ENCODE measurements around the gene SMIM10L2A. TPM values are rescaled to one million over a fixed set of nuclear protein-coding genes. Genes with fewer than 3 reads are reported as not detected.
"Not testable (repeated sequence)": the region's sequence is repeated elsewhere in the genome, so short reads cannot be mapped to it uniquely, and the experiment has no call there.

SMIM10L2A gene
- total RNA-seq, 1 donor from 2014 or later, result 7.8 TPM

DNA sequence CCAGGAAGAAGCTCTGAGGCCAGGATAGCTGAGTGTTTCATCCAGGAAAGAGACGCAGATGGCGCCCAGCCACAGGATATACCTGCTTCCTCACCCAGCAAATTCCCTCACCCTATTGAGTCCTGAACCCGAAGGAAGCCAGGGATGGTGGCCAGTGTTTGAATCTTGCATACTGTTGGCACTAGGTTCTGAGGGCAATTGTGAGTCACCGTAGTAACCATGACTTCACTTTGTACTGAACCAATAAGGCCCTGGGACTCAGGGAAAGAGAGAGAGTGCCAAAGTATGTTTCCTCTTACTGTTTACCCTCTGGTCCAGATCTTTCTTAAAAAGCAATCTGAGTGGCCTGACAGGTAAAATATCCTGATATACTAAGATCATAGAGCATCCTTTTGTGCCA is 25.6 kb upstream of the SMIM10L2A start:
- H3K36me3 Mint-ChIP-seq, result no peaks in the 10 kb centered on the region
- no peak overlapping the region for H3K4me3 Mint-ChIP-seq
- H3K4me1 Mint-ChIP-seq, result no peaks in the 10 kb centered on the region
- H3K27ac Mint-ChIP-seq, result no peak overlapping the region
- no peak for TF ChIP-seq CTCF (IDR thresholded peaks at IDR 0.05; ENCODE audit: unreplicated experiment)
- DNase-seq (ENCODE audit: low spot score in 2 of 2, unreplicated experiment in 2 of 2), result no peak
- H3K9me3 Mint-ChIP-seq, result peaks cover 11% of the 10 kb centered on the region
- H3K27me3 Mint-ChIP-seq (ENCODE audit: low read depth), result no peaks in the 10 kb centered on the region

GRCh38 chrX:135396566-135396965 is 25.2 kb upstream of the SMIM10L2A start:
- H3K27me3 Mint-ChIP-seq (ENCODE audit: low read depth), result no peaks in the 10 kb centered on the region

GRCh38 chrX:135397652-135398051 is 24.1 kb upstream of the SMIM10L2A start:
- H3K27ac Mint-ChIP-seq, result no peak overlapping the region
- H3K27me3 Mint-ChIP-seq (ENCODE audit: low read depth), result no peaks in the 10 kb centered on the region
- no peak for DNase-seq (ENCODE audit: low spot score in 2 of 2, unreplicated experiment in 2 of 2)
- H3K9me3 Mint-ChIP-seq, result peaks cover 21% of the 10 kb centered on the region
- no peaks in the 10 kb centered on the region for H3K36me3 Mint-ChIP-seq
- no peak overlapping the region for H3K4me3 Mint-ChIP-seq
- no peak for TF ChIP-seq CTCF (IDR thresholded peaks at IDR 0.05; ENCODE audit: unreplicated experiment)
- no peaks in the 10 kb centered on the region for H3K4me1 Mint-ChIP-seq

More at GRCh38 chrX:135396566-135396965, 25.2 kb upstream of the SMIM10L2A start:
- H3K4me3 Mint-ChIP-seq, result no peak overlapping the region
- H3K27ac Mint-ChIP-seq, result no peak overlapping the region
- TF ChIP-seq CTCF (IDR thresholded peaks at IDR 0.05; ENCODE audit: unreplicated experiment), result no peak
- peaks cover 16% of the 10 kb centered on the region for H3K9me3 Mint-ChIP-seq
- H3K36me3 Mint-ChIP-seq, result no peaks in the 10 kb centered on the region
- no peak for DNase-seq (ENCODE audit: low spot score in 2 of 2, unreplicated experiment in 2 of 2)
- H3K4me1 Mint-ChIP-seq, result no peaks in the 10 kb centered on the region

DNA sequence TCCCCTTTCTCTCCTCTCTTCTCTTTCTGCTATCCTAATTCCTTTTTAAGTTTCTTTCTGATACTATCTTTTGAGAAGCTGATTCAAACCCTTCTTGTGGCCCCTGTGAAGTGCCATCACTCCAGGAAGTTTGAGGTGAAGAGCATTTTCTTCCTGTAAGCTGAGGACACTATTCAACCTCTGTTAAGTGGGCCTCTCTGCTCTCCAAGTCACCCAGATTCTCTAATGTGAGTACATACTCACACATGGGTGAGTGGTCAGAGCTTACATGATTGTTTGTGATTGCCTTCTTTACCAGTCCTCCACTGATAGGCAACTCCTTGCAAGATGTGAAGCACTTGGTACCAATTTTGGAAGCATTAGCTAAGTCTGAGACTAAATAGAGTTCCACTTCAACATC is 18.4 kb upstream of the SMIM10L2A start:
- Mint-ChIP-seq H3K4me3 (no peak overlapping the region), H3K27me3 (ENCODE audit: low read depth) (peaks cover 22% of the 10 kb centered on the region), H3K36me3 (no peaks in the 10 kb centered on the region), H3K4me1 (no peaks in the 10 kb centered on the region), H3K9me3 (peaks cover 28% of the 10 kb centered on the region), H3K27ac (no peak overlapping the region)
- no peak for TF ChIP-seq CTCF (IDR thresholded peaks at IDR 0.05; ENCODE audit: unreplicated experiment)
- no peak for DNase-seq (ENCODE audit: low spot score in 2 of 2, unreplicated experiment in 2 of 2)

- Mint-ChIP-seq H3K9me3 (peaks cover 37% of the 10 kb centered on the region), H3K27me3 (ENCODE audit: low read depth) (peaks cover 22% of the 10 kb centered on the region)
- H3K4me1 Mint-ChIP-seq; H3K27ac Mint-ChIP-seq; DNase-seq (ENCODE audit: low spot score in 2 of 2, unreplicated experiment in 2 of 2); H3K4me3 Mint-ChIP-seq; H3K36me3 Mint-ChIP-seq: not testable (repeated sequence)
Measured at GRCh38 chrX:135406428-135406827, 15.3 kb upstream of the SMIM10L2A start.

- TF ChIP-seq CTCF (IDR thresholded peaks at IDR 0.05; ENCODE audit: unreplicated experiment), result no peak
- Mint-ChIP-seq H3K27me3 (ENCODE audit: low read depth) (peaks cover 22% of the 10 kb centered on the region), H3K4me3 (no peak overlapping the region), H3K36me3 (no peaks in the 10 kb centered on the region), H3K27ac (no peak overlapping the region), H3K9me3 (peaks cover 37% of the 10 kb centered on the region), H3K4me1 (no peaks in the 10 kb centered on the region)
- DNase-seq (ENCODE audit: low spot score in 2 of 2, unreplicated experiment in 2 of 2), result no peak
Measured at GRCh38 chrX:135408794-135409193, 12.9 kb upstream of the SMIM10L2A start.
